HepG2 (cell line): ENCODE results near the gene SMURF1. TPM values are rescaled to one million over a fixed set of nuclear protein-coding genes. Genes with fewer than 3 reads are reported as not detected.
A peak's percentile ranks its signal among the peaks of the same experiment; 100 is the strongest.

Experiments used
- ATAC-seq: fragments of 200-7000 bp; cut with Tn5 transposase; 3 replicates; pipeline ENCODE4 v1.9.1; 2020; ENCODE audit warnings: mild to moderate bottlenecking, moderate library complexity
- BruUV-seq: library from RNA; stranded (reverse); fragments of 400-500 nt; replicated peaks from 2 replicates; lab custom pipeline; 2021; lab: Mats Ljungman, UMichigan
- CTCF ChIA-PET: fragments of 300-600 bp; formaldehyde crosslinking; extraction: SDS; loops from one replicate; lab custom pipeline; 2021; ENCODE audit warnings: low total read pairs, inconsistent platforms, low intra/inter-chr PET ratio; lab: Yijun Ruan, JAX
- POLR2A ChIA-PET: fragments of 350-600 bp; sonication (Branson Sonifier 250); formaldehyde crosslinking; loops from one replicate; lab custom pipeline; 2020; ENCODE audit warnings: antibody characterized with exemption, inconsistent platforms; lab: Yijun Ruan, JAX
- DNase-seq: peaks from one replicate; pipeline ENCODE4 v3.0.0-alpha.2; 2015; ENCODE audit warnings: low spot score
- FAIRE-seq: peaks from 3 replicates; lab custom pipeline; 2011; peaks lifted over from hg19 to GRCh38; lab: Jason Lieb, UNC
- H2AFZ ChIP-seq: one replicate; pipeline ENCODE4 v1.6.1; 2011; ENCODE audit warnings: low read length, inconsistent platforms
- H3K27ac ChIP-seq: fragments of 300-600 bp; 3 replicates; pipeline ENCODE4 v1.8.0; 2011; ENCODE audit warnings: mixed run types, mild to moderate bottlenecking, mixed read lengths, low read length, inconsistent platforms; ENCODE audit not compliant: insufficient read depth; ENCODE audit errors: extremely low read length
- H3K27me3 ChIP-seq, 2 experiments: fragments of 200-600 bp in 1 of 2; 2 replicates in 1 of 2; 3 replicates in 1 of 2; pipeline versions ENCODE4 v1.6.0 to v1.8.0; 2011; ENCODE audit warnings: low read length in 2 of 2, mild to moderate bottlenecking in 2 of 2, moderate library complexity in 2 of 2, inconsistent platforms in 1 of 2; ENCODE audit not compliant: insufficient read depth in 2 of 2, control insufficient read depth in 1 of 2
- H3K36me3 ChIP-seq, 2 experiments: fragments of 200-600 bp in 1 of 2; replicated peaks in 1 of 2; 2 replicates in 1 of 2; 3 replicates in 1 of 2; pipeline versions ENCODE4 v1.5.1 to v1.8.0; 2011; ENCODE audit warnings: low read length in 2 of 2, inconsistent platforms in 1 of 2; ENCODE audit not compliant: insufficient read depth in 2 of 2, control insufficient read depth in 1 of 2
- H3K4me1 ChIP-seq: 2 replicates; pipeline ENCODE4 v1.5.1; 2012; ENCODE audit warnings: low read length, inconsistent platforms; ENCODE audit not compliant: insufficient read depth
- H3K4me2 ChIP-seq: 2 replicates; pipeline ENCODE4 v1.6.0; 2011; ENCODE audit warnings: low read depth, low read length, inconsistent platforms
- H3K4me3 ChIP-seq, 3 experiments: fragments of 200-600 bp in 1 of 3; sonication (generic), shearing (Covaris generic) in 1 of 3; replicated peaks in 1 of 3; 2 replicates each; pipeline ENCODE4 v1.5.1; 2011 to 2016; ENCODE audit warnings: low read length in 3 of 3, inconsistent platforms in 2 of 3, low read depth in 2 of 3, mild to moderate bottlenecking in 2 of 3, control low read depth in 1 of 3, mixed read lengths in 1 of 3; ENCODE audit not compliant: insufficient read depth in 1 of 3
- H3K79me2 ChIP-seq: one replicate; pipeline ENCODE4 v1.6.1; 2011; ENCODE audit warnings: low read length, inconsistent platforms; ENCODE audit not compliant: insufficient read depth
- H3K9ac ChIP-seq: 2 replicates; pipeline ENCODE4 v1.6.0; 2011; ENCODE audit warnings: mild to moderate bottlenecking, low read depth, low read length, inconsistent platforms; ENCODE audit not compliant: insufficient read depth
- H3K9me3 ChIP-seq: 2 replicates; pipeline ENCODE4 v1.5.1; 2012; ENCODE audit warnings: mild to moderate bottlenecking, low read length
- H4K20me1 ChIP-seq: 2 replicates; pipeline ENCODE4 v1.6.0; 2011; ENCODE audit warnings: inconsistent platforms, mild to moderate bottlenecking, low read length, moderate library complexity; ENCODE audit not compliant: insufficient read depth
- CTCF ChIP-seq: sonication (generic); formaldehyde crosslinking; IDR thresholded peaks from 2 replicates; pipeline ENCODE4 v1.5.0; 2020; ENCODE audit warnings: mild to moderate bottlenecking, missing genetic modification reagents, moderate library complexity
- MZF1 ChIP-seq: sonication (generic); formaldehyde crosslinking; IDR thresholded peaks from 2 replicates; pipeline ENCODE4 v1.8.1; 2023; ENCODE audit warnings: mild to moderate bottlenecking, missing genetic modification reagents, borderline replicate concordance
- SALL1 ChIP-seq: sonication (generic); formaldehyde crosslinking; IDR thresholded peaks from 2 replicates; pipeline ENCODE4 v1.8.0; 2022; ENCODE audit warnings: mild to moderate bottlenecking, missing genetic modification reagents
- STAG1 ChIP-seq: sonication (generic); formaldehyde crosslinking; IDR thresholded peaks from 2 replicates; pipeline ENCODE4 v1.4.0; 2020; ENCODE audit warnings: missing genetic modification reagents
- ZNF687 ChIP-seq: sonication (generic); formaldehyde crosslinking; IDR thresholded peaks from 2 replicates; pipeline ENCODE4 v1.5.1; 2020; ENCODE audit warnings: mild to moderate bottlenecking, missing genetic modification reagents, moderate library complexity
- WGBS: methylation state at CpG from one replicate; pipeline ENCODE4 v1.1.6; 2017; ENCODE audit warnings: low lambda C conversion rate; 5-methylcytosine and 5-hydroxymethylcytosine counted together
- in situ Hi-C: cut with HindIII; loops from 2 replicates; pipeline ENCODE4 v1.10.0; 2017; ENCODE audit warnings: low pct_unique_long_range_greater_than_20kb; ENCODE audit not compliant: extremely low pct_ligation_motif_present
- intact Hi-C: fragments of 100-400 bp; cut with micrococcal nuclease; formaldehyde crosslinking; loops from one replicate; pipeline ENCODE4 v1.10.0; 2022; ENCODE audit not compliant: unreplicated experiment
- polyA plus RNA-seq, 8 experiments: library from polyadenylated mRNA; depleted of rRNA in 3 of 8; stranded (reverse) in 7 of 8; unstranded in 1 of 8; fragments of >200 nt; fragmentation: Illumina TruSeq in 4 of 8; extraction: Trizol in 4 of 8; gene quantifications; 2 replicates each; pipeline versions ENCODE4 v1.2.1 to v1.2.3, GENCODE V29; 2011 to 2016; ENCODE audit warnings: low read depth in 4 of 8, missing spikeins in 1 of 8, mixed read lengths in 1 of 8; ENCODE audit not compliant: insufficient read depth in 1 of 8
- total RNA-seq, 5 experiments: library from RNA; depleted of rRNA; stranded (reverse); fragments of >200 nt; fragmentation: Illumina TruSeq; extraction: Trizol; gene quantifications; 2 replicates each; pipeline ENCODE4 v1.2.3, GENCODE V29; 2016; ENCODE audit warnings: low read depth in 1 of 5

The SMURF1 gene
- total and polyA plus RNA-seq, 2 of the 13 experiments (the other 11 are each of a cell fraction or from before 2014, with no cell fraction given): 8.3 to 11.1 TPM

GRCh38 chr7:99184532-99185218 is 40.8 kb upstream of the SMURF1 start:
- peaks cover 19% of the 10 kb centered on the region for H3K4me1 ChIP-seq
- no TSS peak for BruUV-seq
- peak; percentile 30 for DNase-seq
- POLR2A ChIA-PET: interaction anchor here (0.7 to 1.3 kb wide), 3 partner anchors 23 to 86 kb away, joined by 3 to 4 read pairs (median 3); partner anchors contain the start of gene KPNA7
- H3K4me3 ChIP-seq: no peak overlapping the region
- no peak overlapping the region for H2AFZ ChIP-seq
- H3K27ac ChIP-seq: no peak overlapping the region
- TF ChIP-seq CTCF (CRISPR knock-in tag) (peak; percentile 51), ZNF687 (CRISPR knock-in tag) (0 out of 2 replicates have a peak, but pooled peaks have one; percentile 15), MZF1 (CRISPR knock-in tag) (no peak), SALL1 (0 out of 2 replicates have a peak, but pooled peaks have one; percentile 10), STAG1 (CRISPR knock-in tag) (peak; percentile 57)
- TF ChIP-seq, all 625 proteins: peak for 4
- Histone ChIP-seq H3K9ac (no peak overlapping the region), H3K4me2 (0 out of 2 replicates have a peak overlapping the region, but pooled peaks have one; percentile 12), H3K79me2 (no peaks in the 10 kb centered on the region), H3K9me3 (no peaks in the 10 kb centered on the region), H4K20me1 (no peaks in the 10 kb centered on the region), H3K36me3 (no peaks in the 10 kb centered on the region), H3K27me3 (no peaks in the 10 kb centered on the region)
- ATAC-seq (peak; percentile 63), FAIRE-seq (no peak)
- in situ Hi-C loops: no loop called here
- WGBS: 36% methylated on average over 14 of the region's 15 CpGs
- CTCF ChIA-PET: no interaction called here
- intact Hi-C loops: no loop called here
